ENCODE measurements around the gene IPPK. TPM values are rescaled to one million over a fixed set of nuclear protein-coding genes. Genes with fewer than 3 reads are reported as not detected.

Gene IPPK
- total and polyA plus RNA-seq, 2 donors (not counting 1 experiment from before 2014, with no cell fraction given), result 6.8 to 8.7 TPM

GRCh38 chr9:92645041-92645440, 24.9 kb downstream of the IPPK start:
- Histone ChIP-seq H3K36me3 (replicated peaks in 1 of 2; ENCODE audit: control extremely low read depth in 1 of 2, control insufficient read depth in 1 of 2, extremely low read depth in 1 of 2, insufficient read depth in 2 of 2, low read length in 1 of 2) (peaks cover 0 to 87% of the 10 kb centered on the region in 2 experiments), H3K9ac (ENCODE audit: low read length) (no peak overlapping the region), H3K9me3 (ENCODE audit: control extremely low read depth in 1 of 3, control insufficient read depth in 2 of 3, insufficient read depth in 1 of 3, low read length in 2 of 3) (peaks cover 0 to 7% (median 4%) of the 10 kb centered on the region in 3 donors), H4K20me1 (ENCODE audit: control insufficient read depth, insufficient read depth, low read length, poor library complexity, severe bottlenecking) (no peaks in the 10 kb centered on the region), H3K4me2 (replicated peaks; ENCODE audit: low read depth, low read length, poor library complexity, severe bottlenecking) (no peak overlapping the region), H3K27me3 (replicated peaks in 1 of 4; ENCODE audit: control extremely low read depth in 1 of 4, control insufficient read depth in 3 of 4, insufficient read depth in 4 of 4, low read length in 3 of 4) (no peaks in the 10 kb centered on the region), H2AFZ (ENCODE audit: insufficient read depth, low read depth, low read length, poor library complexity, severe bottlenecking) (no peak overlapping the region), H3K4me3 (ENCODE audit: control extremely low read depth in 1 of 5, extremely low read depth in 1 of 5, insufficient read depth in 1 of 5, low read depth in 2 of 5, low read length in 4 of 5) (no peak overlapping the region), H3K4me1 (ENCODE audit: control insufficient read depth in 2 of 2, insufficient read depth in 2 of 2, low read length in 2 of 2) (no peaks in the 10 kb centered on the region), H3K27ac (ENCODE audit: low read length in 2 of 2) (no peak overlapping the region), H3K79me2 (ENCODE audit: control insufficient read depth, insufficient read depth, low read length) (no peaks in the 10 kb centered on the region)
- Mint-ChIP-seq H3K27ac (no peak overlapping the region), H3K4me1 (no peaks in the 10 kb centered on the region), H3K4me3 (no peak overlapping the region), H3K27me3 (no peaks in the 10 kb centered on the region), H3K9me3 (ENCODE audit: insufficient read depth) (peaks cover 13% of the 10 kb centered on the region)
- ATAC-seq (ENCODE audit: low read depth) (no peak), DNase-seq (no peak)
- intact Hi-C loops (cut with micrococcal nuclease), result no loop called here
- TF ChIP-seq EZH2 (IDR thresholded peaks at IDR 0.05; ENCODE audit: borderline replicate concordance, insufficient read depth, low read depth, low read length, poor library complexity, severe bottlenecking) (no peak), CTCF (IDR thresholded peaks at IDR 0.05) (no peak)
- POLR2A ChIA-PET, result no interaction called here
- 100% methylated on average over 3 of the region's 4 CpGs for WGBS (ENCODE audit: insufficient coverage)
- CTCF ChIA-PET, result interaction anchor here (1.7 kb wide), 1 partner anchor 506 kb away, joined by 5 read pairs; no protein-coding TSS in a partner anchor

DNA sequence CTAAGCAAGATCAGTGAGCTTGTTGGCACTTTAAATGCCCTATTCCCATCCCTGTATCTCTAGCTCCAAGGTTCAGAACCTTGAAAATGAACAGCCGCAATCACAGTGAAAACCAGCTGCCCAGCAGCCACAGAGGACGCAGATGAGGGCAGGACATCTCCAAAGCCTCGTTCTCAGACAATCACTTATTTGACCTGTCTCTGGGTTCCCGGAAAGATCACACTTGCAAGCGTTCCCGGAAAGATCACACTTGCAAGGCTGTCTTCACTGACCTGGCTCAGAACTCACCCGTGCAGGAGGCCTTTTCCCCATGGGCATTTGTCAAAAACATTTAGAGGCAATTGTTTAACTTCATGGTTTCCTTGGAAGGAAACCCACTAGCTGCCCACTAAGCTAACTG, 25.7 kb downstream of the IPPK start:
- no peak overlapping the region for H3K4me3 Mint-ChIP-seq
- ChIA-PET POLR2A (no interaction called here), CTCF (interaction anchor here (1.3 to 1.7 kb wide), 2 partner anchors 147 to 506 kb away, joined by 4 to 5 read pairs; no protein-coding TSS in a partner anchor)
- no peak overlapping the region for H3K9ac ChIP-seq (ENCODE audit: low read length)
- no peak overlapping the region for H3K4me2 ChIP-seq (replicated peaks; ENCODE audit: low read depth, low read length, poor library complexity, severe bottlenecking)
- H3K27me3 Mint-ChIP-seq, result no peaks in the 10 kb centered on the region
- no peaks in the 10 kb centered on the region for H3K4me1 ChIP-seq (ENCODE audit: control insufficient read depth in 2 of 2, insufficient read depth in 2 of 2, low read length in 2 of 2)
- H3K4me3 ChIP-seq (ENCODE audit: control extremely low read depth in 1 of 5, extremely low read depth in 1 of 5, insufficient read depth in 1 of 5, low read depth in 2 of 5, low read length in 4 of 5), result no peak overlapping the region
- WGBS (ENCODE audit: insufficient coverage), result 93% methylated on average over 7 of the region's 7 CpGs
- H3K36me3 ChIP-seq (replicated peaks in 1 of 2; ENCODE audit: control extremely low read depth in 1 of 2, control insufficient read depth in 1 of 2, extremely low read depth in 1 of 2, insufficient read depth in 2 of 2, low read length in 1 of 2), result peaks cover 0 to 90% of the 10 kb centered on the region in 2 experiments
- H3K9me3 ChIP-seq (ENCODE audit: control extremely low read depth in 1 of 3, control insufficient read depth in 2 of 3, insufficient read depth in 1 of 3, low read length in 2 of 3), result peaks cover 0 to 7% (median 4%) of the 10 kb centered on the region in 3 donors
- no peak overlapping the region for H3K27ac ChIP-seq (ENCODE audit: low read length in 2 of 2)
- intact Hi-C loops (cut with micrococcal nuclease), result no loop called here
- peaks cover 13% of the 10 kb centered on the region for H3K9me3 Mint-ChIP-seq (ENCODE audit: insufficient read depth)
- no peaks in the 10 kb centered on the region for H3K27me3 ChIP-seq (replicated peaks in 1 of 4; ENCODE audit: control extremely low read depth in 1 of 4, control insufficient read depth in 3 of 4, insufficient read depth in 4 of 4, low read length in 3 of 4)
- H3K27ac Mint-ChIP-seq, result no peak overlapping the region
- DNase-seq, result no peak
- no peak for ATAC-seq (ENCODE audit: low read depth)
- no peak for TF ChIP-seq EZH2 (IDR thresholded peaks at IDR 0.05; ENCODE audit: borderline replicate concordance, insufficient read depth, low read depth, low read length, poor library complexity, severe bottlenecking)
- H2AFZ ChIP-seq (ENCODE audit: insufficient read depth, low read depth, low read length, poor library complexity, severe bottlenecking), result no peak overlapping the region
- no peaks in the 10 kb centered on the region for H3K79me2 ChIP-seq (ENCODE audit: control insufficient read depth, insufficient read depth, low read length)
- H3K4me1 Mint-ChIP-seq, result no peaks in the 10 kb centered on the region
- H4K20me1 ChIP-seq (ENCODE audit: control insufficient read depth, insufficient read depth, low read length, poor library complexity, severe bottlenecking), result no peaks in the 10 kb centered on the region
